ENCODE measurements around the gene SLC30A2.

SLC30A2 gene

GRCh38 chr1:26050248-26050640, 4.3 kb upstream of the SLC30A2 start:
- CTCF ChIA-PET, result no interaction called here
- no peak for TF ChIP-seq CTCF (conservative IDR thresholded peaks at IDR 0.05; ENCODE audit: low read depth)
- POLR2A ChIA-PET (ENCODE audit: low non-redundant PET), result interaction anchor here (0.6 kb wide), 1 partner anchor 124 kb away, joined by 6 read pairs; no protein-coding TSS in a partner anchor
- DNase-seq (ENCODE audit: low spot score), result no peak
- no peak overlapping the region for H3K27ac ChIP-seq

DNA sequence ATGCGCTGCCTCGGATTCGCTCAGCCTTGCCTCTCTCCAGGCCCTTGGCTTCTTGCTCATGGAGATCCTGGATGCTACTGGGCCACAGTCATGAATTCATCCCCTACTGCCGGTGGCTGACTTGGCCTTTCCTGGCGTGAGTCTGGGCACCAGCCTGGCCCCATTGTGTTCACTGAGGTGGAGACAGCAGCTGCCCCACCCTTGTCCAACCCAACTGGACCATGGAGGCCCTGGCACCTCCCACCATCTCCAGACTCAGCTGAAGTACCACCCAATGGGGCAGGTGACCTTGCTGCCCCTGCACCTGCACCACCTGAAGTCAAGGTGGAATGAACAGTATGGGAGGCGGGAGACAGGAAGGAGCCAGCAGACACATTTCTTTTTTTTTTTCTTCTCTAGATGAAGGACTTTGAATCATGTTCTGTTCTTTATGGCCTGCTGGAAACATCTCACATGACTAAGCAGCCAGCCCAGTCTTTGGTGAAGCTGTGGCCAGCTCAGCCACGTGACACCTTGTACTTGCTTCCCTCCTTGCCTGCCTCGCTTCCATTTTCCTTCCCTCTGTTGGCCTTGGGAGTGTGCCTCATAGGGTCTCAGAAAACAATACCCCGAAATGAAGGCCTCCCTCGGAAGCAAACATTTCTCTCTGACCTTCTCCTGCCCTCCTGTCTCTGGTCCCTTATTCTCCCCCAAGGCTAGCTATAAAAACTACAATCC, 3.8 kb upstream of the SLC30A2 start:
- no peak overlapping the region for H3K27ac ChIP-seq
- ChIA-PET POLR2A (ENCODE audit: low non-redundant PET) (no interaction called here), CTCF (no interaction called here)
- no peak for DNase-seq (ENCODE audit: low spot score)
- no peak for TF ChIP-seq CTCF (conservative IDR thresholded peaks at IDR 0.05; ENCODE audit: low read depth)

DNA sequence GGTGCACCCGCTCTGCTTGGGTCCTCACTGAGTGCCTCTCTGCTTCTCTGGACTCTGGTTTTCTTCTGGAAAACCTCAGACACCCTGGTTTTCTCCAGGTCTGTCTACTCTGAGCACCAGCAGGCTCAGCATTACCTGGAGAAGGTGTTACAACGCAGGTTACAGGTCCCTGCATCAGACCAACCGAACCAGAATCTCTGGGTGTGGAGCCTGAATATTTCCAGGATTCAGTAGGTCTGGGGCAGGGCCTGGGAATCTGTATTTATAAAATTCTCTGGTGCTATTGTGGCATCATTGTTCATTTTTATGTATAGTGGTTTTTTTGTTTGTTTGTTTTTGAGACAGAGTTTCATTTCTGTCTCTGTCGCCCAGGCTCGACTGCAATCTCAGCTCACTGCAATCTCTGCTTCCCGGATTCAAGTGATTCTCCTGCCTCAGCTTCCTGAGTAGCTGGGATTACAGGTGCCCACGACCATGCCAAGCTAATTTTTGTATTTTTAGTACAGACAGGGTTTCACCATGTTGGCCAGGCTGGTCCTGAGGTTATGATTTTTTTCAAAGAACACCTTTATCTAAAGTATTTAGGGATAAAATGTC, 1.5 kb upstream of the SLC30A2 start:
- CTCF ChIA-PET, result interaction anchor here (0.6 to 0.7 kb wide), 2 partner anchors 31 to 792 kb away, joined by 3 to 4 read pairs; no protein-coding TSS in a partner anchor
- no peak overlapping the region for H3K27ac ChIP-seq
- TF ChIP-seq CTCF (conservative IDR thresholded peaks at IDR 0.05; ENCODE audit: low read depth), result no peak
- POLR2A ChIA-PET (ENCODE audit: low non-redundant PET), result no interaction called here
- no peak for DNase-seq (ENCODE audit: low spot score)

GRCh38 chr1:26046246-26047095, 553 bp upstream of the SLC30A2 start:
- ChIA-PET POLR2A (ENCODE audit: low non-redundant PET) (no interaction called here), CTCF (interaction anchor here (0.6 to 1.5 kb wide), 5 partner anchors 10 to 354 kb away, joined by 3 to 4 read pairs (median 3); no protein-coding TSS in a partner anchor)
- TF ChIP-seq CTCF (conservative IDR thresholded peaks at IDR 0.05; ENCODE audit: low read depth), result no peak
- no peak for DNase-seq (ENCODE audit: low spot score)
- no peak overlapping the region for H3K27ac ChIP-seq

GRCh38 chr1:26044971-26045721, 772 bp downstream of the SLC30A2 start:
- no peak for DNase-seq (ENCODE audit: low spot score)
- ChIA-PET POLR2A (ENCODE audit: low non-redundant PET) (no interaction called here), CTCF (interaction anchor here (0.7 to 1.5 kb wide), 3 partner anchors 9 to 100 kb away, joined by 3 to 6 read pairs (median 4); no protein-coding TSS in a partner anchor)
- H3K27ac ChIP-seq, result no peak overlapping the region
- TF ChIP-seq CTCF (conservative IDR thresholded peaks at IDR 0.05; ENCODE audit: low read depth), result no peak

- CTCF ChIA-PET, result interaction anchor here (0.5 to 1.5 kb wide), 4 partner anchors 8 to 101 kb away, joined by 3 to 6 read pairs (median 4); no protein-coding TSS in a partner anchor
- H3K27ac ChIP-seq, result no peak overlapping the region
- DNase-seq (ENCODE audit: low spot score), result no peak
- no peak for TF ChIP-seq CTCF (conservative IDR thresholded peaks at IDR 0.05; ENCODE audit: low read depth)
- POLR2A ChIA-PET (ENCODE audit: low non-redundant PET), result no interaction called here
Observed at GRCh38 chr1:26044414-26044813, 1.5 kb downstream of the SLC30A2 start.

Measured in RWPE1 (cell line).